ENCODE measurements around the gene GID8.

- TF ChIP-seq CTCF (IDR thresholded peaks at IDR 0.05) (no peak), EP300 (IDR thresholded peaks at IDR 0.05) (no peak)
Measured at GRCh38 chr20:62995898-62996595, 58.1 kb downstream of the GID8 start.
